ENCODE measurements around the gene DHODH. TPM values are rescaled to one million over a fixed set of nuclear protein-coding genes. Genes with fewer than 3 reads are reported as not detected.

DHODH gene
- total and polyA plus RNA-seq, 2 of the 13 experiments (the other 11 are each of a cell fraction or from before 2014, with no cell fraction given): 10.7 to 16.4 TPM

GRCh38 chr16:72072514-72073342 is 64.2 kb downstream of the DHODH start (continued):
- TF ChIP-seq AHDC1 (CRISPR knock-in tag; IDR thresholded peaks at IDR 0.05; ENCODE audit: borderline replicate concordance) (peak; percentile 75; the same call in 1 of the 2 replicates), ELF3 (CRISPR knock-in tag; IDR thresholded peaks at IDR 0.05) (peak; percentile 81), RXRA (CRISPR knock-in tag; IDR thresholded peaks at IDR 0.05) (peak; percentile 48; the same call in 1 of the 2 replicates), RORA (CRISPR knock-in tag; IDR thresholded peaks at IDR 0.05) (no peak), SIN3B (IDR thresholded peaks at IDR 0.05; ENCODE audit: low read length) (no peak), ZNF788 (CRISPR knock-in tag; IDR thresholded peaks at IDR 0.05; ENCODE audit: borderline replicate concordance) (no peak; the same call in 1 of the 2 replicates), MLXIP (CRISPR knock-in tag; IDR thresholded peaks at IDR 0.05; ENCODE audit: borderline replicate concordance) (no peak), ZNF446 (CRISPR knock-in tag; IDR thresholded peaks at IDR 0.05) (no peak), ZNF34 (CRISPR knock-in tag; IDR thresholded peaks at IDR 0.05; ENCODE audit: borderline replicate concordance) (no peak), MLX (CRISPR knock-in tag; IDR thresholded peaks at IDR 0.05) (0 out of 2 replicates have a peak, but pooled peaks have one; percentile 15), AGO2 (optimal IDR thresholded peaks at IDR 0.05; ENCODE audit: low read depth, low read length) (no peak), ZNF513 (CRISPR knock-in tag; conservative IDR thresholded peaks at IDR 0.05) (no peak), TSC22D2 (CRISPR knock-in tag; IDR thresholded peaks at IDR 0.05; ENCODE audit: borderline replicate concordance) (no peak; the same call in 1 of the 2 replicates), GLI4 (CRISPR knock-in tag; IDR thresholded peaks at IDR 0.05; ENCODE audit: borderline replicate concordance) (no peak), ZNF749 (CRISPR knock-in tag; IDR thresholded peaks at IDR 0.05; ENCODE audit: borderline replicate concordance) (no peak), YY1 (IDR thresholded peaks at IDR 0.05; ENCODE audit: insufficient read depth, insufficient replicate concordance, low read depth, low read length) (peak; percentile 82), ZNF773 (CRISPR knock-in tag; IDR thresholded peaks at IDR 0.05; ENCODE audit: borderline replicate concordance) (no peak)
